Coronary artery (tissue), 2 donors: ENCODE measurements around the gene SIRPA.

Source experiments
- DNase-seq: peaks from one replicate; pipeline ENCODE4 v3.0.0-alpha.2; 2017; ENCODE audit warnings: low spot score
- H3K27ac ChIP-seq, 2 donors: fragments of 200-600 bp; sonication (generic); one replicate each; pipeline ENCODE4 v1.5.1; 2016 to 2019
- H3K4me3 ChIP-seq: fragments of 200-600 bp; sonication (generic); 2 replicates; pipeline ENCODE4 v1.5.1; 2016; ENCODE audit warnings: mild to moderate bottlenecking, moderate library complexity
- CTCF ChIP-seq: fragments of 200-600 bp; sonication (generic); IDR thresholded peaks from one replicate; pipeline ENCODE4 v1.5.1; 2019; ENCODE audit warnings: antibody characterized with exemption

Gene SIRPA

GRCh38 chr20:1975291-1975690 is 80.1 kb downstream of the SIRPA start:
- Histone ChIP-seq H3K4me3 (no peak overlapping the region), H3K27ac (no peak overlapping the region)
- DNase-seq, result no peak
- TF ChIP-seq CTCF, result no peak

DNA sequence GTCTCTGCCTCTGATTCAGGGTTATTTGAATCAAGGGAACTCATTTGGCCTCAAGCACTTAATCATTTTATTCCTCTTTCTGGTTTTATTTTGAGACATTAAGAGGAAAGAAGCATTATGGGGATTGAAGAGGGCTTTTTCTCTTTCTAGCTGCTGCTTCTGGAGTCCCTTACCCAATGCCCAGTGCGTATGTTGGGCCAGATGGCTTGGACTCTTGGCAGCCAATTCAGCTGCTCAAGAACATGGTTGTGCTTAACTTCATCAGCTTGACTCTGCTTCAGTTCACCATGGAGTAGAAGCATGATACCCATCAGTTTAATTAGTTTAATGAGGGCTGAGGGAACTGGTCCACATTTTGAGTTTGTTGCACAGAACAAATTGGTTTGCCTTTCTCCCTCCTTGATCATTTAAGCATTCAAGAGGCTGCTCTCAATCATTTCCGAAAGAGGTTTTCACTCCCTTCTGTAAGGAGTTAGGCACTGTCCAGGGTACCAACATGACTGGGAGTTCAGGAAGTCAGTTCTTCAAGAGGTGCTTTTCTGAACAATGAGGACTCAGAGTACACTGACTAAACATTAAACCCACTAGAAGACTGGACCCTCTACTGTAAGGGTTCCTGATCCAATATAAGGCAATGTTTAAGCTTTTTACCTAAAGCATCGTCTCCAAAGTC is 84.0 kb downstream of the SIRPA start:
- TF ChIP-seq CTCF, result no peak

GRCh38 chr20:1982686-1983085 is 87.5 kb downstream of the SIRPA start:
- TF ChIP-seq CTCF, result no peak
- H3K4me3 ChIP-seq, result no peak overlapping the region
- no peak for DNase-seq
- no peak overlapping the region for H3K27ac ChIP-seq

More for the DNA sequence above, 84.0 kb downstream of the SIRPA start:
- Histone ChIP-seq H3K4me3 (no peak overlapping the region), H3K27ac (no peak overlapping the region)
- DNase-seq, result no peak

DNA sequence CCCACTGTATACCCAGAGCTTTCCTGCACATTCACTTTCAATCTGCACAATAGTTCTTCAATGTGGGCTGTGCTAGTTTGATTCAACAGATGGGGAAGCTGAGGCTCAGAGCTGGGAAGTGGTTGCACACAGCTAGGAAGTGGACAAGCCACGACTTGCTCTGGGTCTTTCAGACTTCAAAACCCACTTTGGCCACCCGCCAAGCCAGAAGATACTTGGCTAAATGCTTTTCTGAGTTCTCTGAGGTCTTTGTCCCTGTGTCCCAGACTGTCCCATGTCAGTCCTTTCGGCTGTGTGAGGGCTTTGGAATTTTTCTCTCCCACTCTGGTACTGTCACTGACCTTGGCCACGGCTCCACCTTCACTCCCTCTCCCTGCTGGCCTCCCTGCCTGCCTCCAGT is 88.1 kb downstream of the SIRPA start:
- Histone ChIP-seq H3K27ac (no peak overlapping the region), H3K4me3 (no peak overlapping the region)
- TF ChIP-seq CTCF, result no peak
- DNase-seq, result no peak

GRCh38 chr20:1987826-1988225 is 92.6 kb downstream of the SIRPA start:
- TF ChIP-seq CTCF, result no peak
- H3K4me3 ChIP-seq, result no peak overlapping the region

More at GRCh38 chr20:1987826-1988225, 92.6 kb downstream of the SIRPA start:
- DNase-seq, result no peak
- no peak overlapping the region for H3K27ac ChIP-seq
